HFFc6 (cell line): ENCODE results near the gene FHOD3. TPM values are rescaled to one million over a fixed set of nuclear protein-coding genes. Genes with fewer than 3 reads are reported as not detected.

Experiments used
- DNase-seq: peaks from one replicate; pipeline ENCODE4 v3.0.0-alpha.2; 2018
- H3K27ac Mint-ChIP-seq: 2 replicates; pipeline ENCODE4 v1.8.0; 2020; ENCODE audit warnings: mild to moderate bottlenecking, mixed read lengths
- H3K27me3 Mint-ChIP-seq: 2 replicates; pipeline ENCODE4 v1.8.0; 2021; ENCODE audit warnings: mild to moderate bottlenecking, moderate library complexity, mixed read lengths; ENCODE audit not compliant: insufficient read depth
- H3K36me3 Mint-ChIP-seq: 2 replicates; pipeline ENCODE4 v1.8.0; 2021; ENCODE audit warnings: low read depth, mixed read lengths
- H3K4me1 Mint-ChIP-seq: 2 replicates; pipeline ENCODE4 v1.8.0; 2020; ENCODE audit warnings: low read depth, mixed read lengths
- H3K4me3 Mint-ChIP-seq: 2 replicates; pipeline ENCODE4 v1.8.0; 2020; ENCODE audit warnings: mild to moderate bottlenecking, moderate library complexity, mixed read lengths
- H3K9me3 Mint-ChIP-seq: 2 replicates; pipeline ENCODE4 v1.8.0; 2020; ENCODE audit warnings: mild to moderate bottlenecking, mixed read lengths
- CTCF ChIP-seq: fragments of 200-600 bp; sonication (generic); IDR thresholded peaks from 2 replicates; pipeline ENCODE4 v1.5.0; 2021; ENCODE audit warnings: antibody characterized with exemption, mild to moderate bottlenecking
- total RNA-seq, 6 experiments: library from RNA; stranded (reverse); fragmentation: NEBNext Ultra II Directional; extraction: Animal tissue kit (Norgen Biotek cat#: 25700); gene quantifications; 2 replicates in 1 of 6; 3 replicates in 5 of 6; pipeline ENCODE4 v1.2.3, GENCODE V29; 2021

Gene FHOD3
- total RNA-seq, 6 experiments from 2014 or later: 32.8 to 67.6 (median 61.4) TPM

GRCh38 chr18:36348971-36349417, 51.5 kb downstream of the FHOD3 start:
- H3K4me1 Mint-ChIP-seq: peaks cover 59% of the 10 kb centered on the region
- H3K27ac Mint-ChIP-seq: no peak overlapping the region
- TF ChIP-seq CTCF: no peak
- H3K27me3 Mint-ChIP-seq: peaks cover 2% of the 10 kb centered on the region; the same call in 1 of the 2 replicates
- H3K9me3 Mint-ChIP-seq: no peaks in the 10 kb centered on the region
- no peak for DNase-seq
- H3K4me3 Mint-ChIP-seq: no peak overlapping the region
- peaks cover 7% of the 10 kb centered on the region for H3K36me3 Mint-ChIP-seq

- DNase-seq: no peak
- TF ChIP-seq CTCF: no peak
- Mint-ChIP-seq H3K27me3 (no peaks in the 10 kb centered on the region; the same call in 1 of the 2 replicates), H3K27ac (no peak overlapping the region), H3K36me3 (peaks cover 7% of the 10 kb centered on the region), H3K4me1 (peaks cover 65% of the 10 kb centered on the region), H3K9me3 (no peaks in the 10 kb centered on the region), H3K4me3 (no peak overlapping the region)
These were observed 52.0 kb downstream of the FHOD3 start for GRCh38 chr18:36349552-36349951.

- DNase-seq: no peak
- Mint-ChIP-seq H3K27me3 (no peaks in the 10 kb centered on the region; the same call in none of the 2 replicates), H3K36me3 (peaks cover 7% of the 10 kb centered on the region), H3K4me3 (no peak overlapping the region), H3K27ac (peak overlapping the region; percentile 55), H3K4me1 (peaks cover 72% of the 10 kb centered on the region), H3K9me3 (no peaks in the 10 kb centered on the region)
- no peak for TF ChIP-seq CTCF
These were observed 52.7 kb downstream of the FHOD3 start for GRCh38 chr18:36350251-36350651.

GRCh38 chr18:36350839-36351469, 53.4 kb downstream of the FHOD3 start:
- Mint-ChIP-seq H3K4me1 (peaks cover 79% of the 10 kb centered on the region), H3K9me3 (no peaks in the 10 kb centered on the region), H3K4me3 (no peak overlapping the region), H3K36me3 (peaks cover 12% of the 10 kb centered on the region), H3K27me3 (no peaks in the 10 kb centered on the region; the same call in none of the 2 replicates), H3K27ac (peak overlapping the region; percentile 55)
- no peak for DNase-seq
- no peak for TF ChIP-seq CTCF

- peaks cover 87% of the 10 kb centered on the region for H3K4me1 Mint-ChIP-seq
- peak overlapping the region; percentile 58 for H3K4me3 Mint-ChIP-seq
- peak; percentile 91 for DNase-seq
- peaks cover 5% of the 10 kb centered on the region; the same call in 1 of the 2 replicates for H3K36me3 Mint-ChIP-seq
- TF ChIP-seq CTCF: no peak
- no peaks in the 10 kb centered on the region; the same call in none of the 2 replicates for H3K27me3 Mint-ChIP-seq
- no peaks in the 10 kb centered on the region for H3K9me3 Mint-ChIP-seq
- peak overlapping the region; percentile 70 for H3K27ac Mint-ChIP-seq
These were observed 54.9 kb downstream of the FHOD3 start for GRCh38 chr18:36352384-36352783.
